C4-2B (cell line): ENCODE results near the gene SLC9A9.

Experiments
- CTCF ChIP-seq: fragments of 450-650 bp; conservative IDR thresholded peaks from 2 replicates; pipeline ENCODE4 v1.5.1; 2017; ENCODE audit warnings: mild to moderate bottlenecking
- ZFX ChIP-seq: fragments of 450-650 bp; IDR thresholded peaks from 2 replicates; pipeline ENCODE4 v1.6.1; 2017

GRCh38 chr3:143676747-143677146, 171.5 kb downstream of the SLC9A9 start:
- TF ChIP-seq CTCF, result no peak
- TF ChIP-seq ZFX, result no peak
